Nephron (organoid): ENCODE results near the gene E4F1.

Experiments
- H3K27ac Mint-ChIP-seq, 3 experiments: 2 replicates each; pipeline ENCODE4 v1.8.0; 2020; ENCODE audit warnings: mixed read lengths in 3 of 3, mild to moderate bottlenecking in 2 of 3, moderate library complexity in 1 of 3
- H3K27me3 Mint-ChIP-seq: 2 replicates; pipeline ENCODE4 v1.8.0; 2021; ENCODE audit warnings: low read depth, mild to moderate bottlenecking, moderate library complexity, mixed read lengths
- H3K36me3 Mint-ChIP-seq: 2 replicates; pipeline ENCODE4 v1.8.0; 2020; ENCODE audit warnings: low read depth, mixed read lengths
- H3K4me1 Mint-ChIP-seq: 2 replicates; pipeline ENCODE4 v1.8.0; 2020; ENCODE audit warnings: mixed read lengths
- H3K4me3 Mint-ChIP-seq, 3 experiments: 2 replicates each; pipeline ENCODE4 v1.8.0; 2020; ENCODE audit warnings: mild to moderate bottlenecking in 3 of 3, mixed read lengths in 3 of 3, moderate library complexity in 2 of 3
- H3K9me3 Mint-ChIP-seq: 2 replicates; pipeline ENCODE4 v1.8.0; 2020; ENCODE audit warnings: mixed read lengths
- CTCF ChIP-seq, 3 experiments: fragments of 200-600 bp; sonication (generic); IDR thresholded peaks; one replicate each; pipeline ENCODE4 v1.5.0; 2021; ENCODE audit warnings: antibody characterized with exemption in 3 of 3; ENCODE audit not compliant: unreplicated experiment in 3 of 3

Gene E4F1

GRCh38 chr16:2206420-2206779, 17.0 kb upstream of the E4F1 start:
- Mint-ChIP-seq H3K9me3 (no peaks in the 10 kb centered on the region), H3K4me1 (peaks cover 18% of the 10 kb centered on the region), H3K36me3 (peaks cover 10% of the 10 kb centered on the region), H3K4me3 (peak overlapping the region; percentile 82 to 88 (median 84)), H3K27me3 (peaks cover 4% of the 10 kb centered on the region), H3K27ac (peak overlapping the region; percentile 39 to 77 (median 48))
- no peak for TF ChIP-seq CTCF (IDR thresholded peaks at IDR 0.05; ENCODE audit: unreplicated experiment in 3 of 3)

- peaks cover 4% of the 10 kb centered on the region for H3K27me3 Mint-ChIP-seq
- TF ChIP-seq CTCF (IDR thresholded peaks at IDR 0.05; ENCODE audit: unreplicated experiment in 3 of 3): no peak
- H3K4me3 Mint-ChIP-seq: peak overlapping the region; percentile 82 to 88 (median 84)
- H3K9me3 Mint-ChIP-seq: no peaks in the 10 kb centered on the region
- H3K4me1 Mint-ChIP-seq: peaks cover 23% of the 10 kb centered on the region
- H3K36me3 Mint-ChIP-seq: peaks cover 10% of the 10 kb centered on the region
- peak overlapping the region in 2 of 3 experiments; percentile 39 to 68 for H3K27ac Mint-ChIP-seq
These were observed 16.5 kb upstream of the E4F1 start for GRCh38 chr16:2206780-2207433.

GRCh38 chr16:2207872-2208271, 15.5 kb upstream of the E4F1 start:
- Mint-ChIP-seq H3K36me3 (peaks cover 10% of the 10 kb centered on the region), H3K27me3 (peaks cover 4% of the 10 kb centered on the region), H3K27ac (peak overlapping the region; percentile 4 to 68 (median 30)), H3K4me1 (peaks cover 30% of the 10 kb centered on the region), H3K9me3 (no peaks in the 10 kb centered on the region), H3K4me3 (peak overlapping the region; percentile 70 to 81 (median 78))
- TF ChIP-seq CTCF (IDR thresholded peaks at IDR 0.05; ENCODE audit: unreplicated experiment in 3 of 3): no peak

DNA sequence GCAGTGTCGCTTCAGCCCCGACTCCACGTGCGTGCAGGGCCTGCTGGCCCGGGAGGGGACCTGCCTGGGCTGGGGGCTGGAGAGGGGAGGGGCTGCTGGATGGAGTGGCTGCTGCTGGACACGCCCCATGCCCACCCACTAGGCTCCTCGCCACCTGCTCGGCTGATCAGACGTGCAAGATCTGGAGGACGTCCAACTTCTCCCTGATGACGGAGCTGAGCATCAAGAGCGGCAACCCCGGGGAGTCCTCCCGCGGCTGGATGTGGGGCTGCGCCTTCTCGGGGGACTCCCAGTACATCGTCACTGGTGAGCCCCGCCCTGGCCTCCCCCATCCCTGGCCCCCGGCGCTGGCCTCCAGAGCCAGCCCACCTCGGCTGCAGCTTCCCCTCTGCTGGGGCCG, 15.1 kb upstream of the E4F1 start:
- peaks cover 34% of the 10 kb centered on the region for H3K4me1 Mint-ChIP-seq
- H3K27me3 Mint-ChIP-seq: peaks cover 3% of the 10 kb centered on the region
- H3K9me3 Mint-ChIP-seq: no peaks in the 10 kb centered on the region
- H3K36me3 Mint-ChIP-seq: peaks cover 10% of the 10 kb centered on the region
- no peak overlapping the region for H3K4me3 Mint-ChIP-seq
- TF ChIP-seq CTCF (IDR thresholded peaks at IDR 0.05; ENCODE audit: unreplicated experiment in 3 of 3): no peak
- H3K27ac Mint-ChIP-seq: no peak overlapping the region

DNA sequence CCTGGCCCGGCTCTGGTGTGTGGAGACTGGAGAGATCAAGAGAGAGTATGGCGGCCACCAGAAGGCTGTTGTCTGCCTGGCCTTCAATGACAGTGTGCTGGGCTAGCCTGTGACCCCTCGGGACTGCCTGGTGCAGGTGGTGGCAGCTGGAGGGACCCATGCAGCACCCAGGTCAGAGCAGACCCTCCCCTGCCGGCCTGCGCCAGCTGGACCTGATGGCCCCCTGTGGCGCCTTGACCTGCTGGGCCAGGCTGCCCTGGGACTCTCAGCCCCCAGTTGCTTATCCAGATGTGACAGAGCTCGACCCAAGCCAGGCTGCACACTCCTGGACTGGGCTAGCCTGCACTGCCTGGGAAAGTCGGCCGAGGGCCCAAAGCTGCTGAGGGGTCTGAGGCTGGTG, 14.6 kb upstream of the E4F1 start:
- Mint-ChIP-seq H3K4me3 (no peak overlapping the region), H3K4me1 (peaks cover 38% of the 10 kb centered on the region), H3K27me3 (no peaks in the 10 kb centered on the region), H3K9me3 (no peaks in the 10 kb centered on the region), H3K27ac (no peak overlapping the region), H3K36me3 (peaks cover 10% of the 10 kb centered on the region)
- TF ChIP-seq CTCF (IDR thresholded peaks at IDR 0.05; ENCODE audit: unreplicated experiment in 3 of 3): no peak
